Transverse colon (tissue), 3 donors: ENCODE data around the gene SNRPA.

Experiments used
- POLR2A ChIP-seq: fragments of 450-650 bp; IDR thresholded peaks from one replicate; pipeline ENCODE4 v1.6.1; 2016; ENCODE audit warnings: antibody characterized with exemption, mild to moderate bottlenecking, moderate library complexity
- TF ChIP-seq, protein P1 (sequence below), 5 experiments: fragments of 200-600 bp in 3 of 5; fragments of 450-650 bp in 2 of 5; sonication (generic) in 3 of 5; IDR thresholded peaks; 1 replicate in 2 of 5; 2 replicates in 3 of 5; pipeline ENCODE4 v1.5.1; 2016 to 2017; ENCODE audit warnings: antibody characterized with exemption in 5 of 5, inconsistent platforms in 3 of 5, mild to moderate bottlenecking in 2 of 5, moderate library complexity in 1 of 5

DNA sequence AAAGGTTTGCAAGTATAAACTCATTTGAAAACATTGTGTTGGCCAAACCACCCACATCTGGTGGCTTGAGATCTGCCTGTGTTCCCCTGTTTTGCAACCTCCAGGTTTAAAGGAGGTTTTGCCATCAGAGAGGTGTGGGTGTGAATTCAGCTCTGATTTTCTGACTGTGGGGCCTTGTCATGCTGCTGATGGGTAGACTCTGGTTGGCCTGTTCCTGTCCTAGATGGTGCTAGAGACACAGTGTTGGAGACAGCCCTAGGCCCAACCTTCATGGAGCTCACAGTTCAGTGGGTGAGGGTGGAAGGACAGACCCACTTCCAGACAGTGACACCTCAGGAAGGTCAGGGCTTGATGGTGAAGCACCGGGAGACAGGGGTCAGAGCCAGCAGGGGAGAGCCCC, 34.5 kb downstream of the SNRPA start:
- no peak for TF ChIP-seq POLR2A
- TF ChIP-seq, protein P1, sequence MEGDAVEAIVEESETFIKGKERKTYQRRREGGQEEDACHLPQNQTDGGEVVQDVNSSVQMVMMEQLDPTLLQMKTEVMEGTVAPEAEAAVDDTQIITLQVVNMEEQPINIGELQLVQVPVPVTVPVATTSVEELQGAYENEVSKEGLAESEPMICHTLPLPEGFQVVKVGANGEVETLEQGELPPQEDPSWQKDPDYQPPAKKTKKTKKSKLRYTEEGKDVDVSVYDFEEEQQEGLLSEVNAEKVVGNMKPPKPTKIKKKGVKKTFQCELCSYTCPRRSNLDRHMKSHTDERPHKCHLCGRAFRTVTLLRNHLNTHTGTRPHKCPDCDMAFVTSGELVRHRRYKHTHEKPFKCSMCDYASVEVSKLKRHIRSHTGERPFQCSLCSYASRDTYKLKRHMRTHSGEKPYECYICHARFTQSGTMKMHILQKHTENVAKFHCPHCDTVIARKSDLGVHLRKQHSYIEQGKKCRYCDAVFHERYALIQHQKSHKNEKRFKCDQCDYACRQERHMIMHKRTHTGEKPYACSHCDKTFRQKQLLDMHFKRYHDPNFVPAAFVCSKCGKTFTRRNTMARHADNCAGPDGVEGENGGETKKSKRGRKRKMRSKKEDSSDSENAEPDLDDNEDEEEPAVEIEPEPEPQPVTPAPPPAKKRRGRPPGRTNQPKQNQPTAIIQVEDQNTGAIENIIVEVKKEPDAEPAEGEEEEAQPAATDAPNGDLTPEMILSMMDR (IDR thresholded peaks at IDR 0.05): no peak
